Activated CD8-positive, alpha-beta memory T cell treated with anti-CD3 and anti-CD28 coated beads, Interleukin-2, amount 50 U/mL, for 24 hours (primary cell): ENCODE data around the gene ZNF512B.
"Not testable (repeated sequence)": the region's sequence is repeated elsewhere in the genome, so short reads cannot be mapped to it uniquely, and the experiment has no call there.

Source experiments
- DNase-seq: peaks from one replicate; pipeline ENCODE4 v3.0.0-alpha.2; 2020; ENCODE audit errors: extremely low read depth

ZNF512B gene

DNA sequence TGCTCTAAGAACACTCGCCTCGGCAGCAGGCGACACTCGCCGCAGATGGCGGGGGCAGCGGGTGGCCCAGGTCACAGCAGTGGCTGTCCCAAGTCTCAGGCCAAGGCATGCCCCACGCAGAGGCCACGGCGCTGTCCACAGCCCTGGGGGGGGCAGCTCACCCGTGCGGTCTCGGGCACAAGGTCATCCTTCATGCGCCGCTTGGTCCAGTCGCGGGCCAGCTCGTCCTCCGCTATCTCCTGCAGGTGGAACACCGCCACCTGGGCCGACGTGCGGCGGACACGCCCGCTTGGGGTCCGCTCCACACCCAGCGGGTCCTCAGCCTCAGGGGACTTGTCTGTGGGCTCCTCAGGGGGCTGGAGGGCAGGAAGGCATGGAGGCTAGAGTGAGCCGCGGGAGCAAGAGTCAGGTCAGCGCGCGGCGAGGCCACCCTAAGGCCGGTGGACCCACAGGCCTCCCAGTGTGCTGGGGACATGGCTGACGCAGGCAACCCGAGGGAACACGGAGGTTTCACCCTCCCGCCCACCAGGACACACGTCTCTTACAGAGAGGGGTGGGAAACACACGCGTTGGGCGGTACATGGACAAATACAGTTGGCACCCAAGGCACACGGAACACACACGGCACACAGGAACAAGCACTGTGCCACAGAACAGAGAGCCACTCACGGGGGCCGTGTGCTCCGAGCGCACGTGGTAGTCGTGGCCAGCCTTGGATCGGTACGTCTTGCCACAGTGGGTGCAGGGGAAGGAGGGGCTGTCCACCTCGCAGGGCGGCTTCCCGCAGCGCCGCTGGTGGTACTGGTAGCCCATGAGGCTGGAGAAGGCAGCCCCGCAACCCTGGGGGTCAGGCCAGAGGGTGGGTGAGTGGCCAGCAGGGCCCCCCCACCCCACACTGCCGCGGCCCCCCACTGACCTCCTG lies 7.0 kb downstream of the ZNF512B start:
- no peak for DNase-seq

DNA sequence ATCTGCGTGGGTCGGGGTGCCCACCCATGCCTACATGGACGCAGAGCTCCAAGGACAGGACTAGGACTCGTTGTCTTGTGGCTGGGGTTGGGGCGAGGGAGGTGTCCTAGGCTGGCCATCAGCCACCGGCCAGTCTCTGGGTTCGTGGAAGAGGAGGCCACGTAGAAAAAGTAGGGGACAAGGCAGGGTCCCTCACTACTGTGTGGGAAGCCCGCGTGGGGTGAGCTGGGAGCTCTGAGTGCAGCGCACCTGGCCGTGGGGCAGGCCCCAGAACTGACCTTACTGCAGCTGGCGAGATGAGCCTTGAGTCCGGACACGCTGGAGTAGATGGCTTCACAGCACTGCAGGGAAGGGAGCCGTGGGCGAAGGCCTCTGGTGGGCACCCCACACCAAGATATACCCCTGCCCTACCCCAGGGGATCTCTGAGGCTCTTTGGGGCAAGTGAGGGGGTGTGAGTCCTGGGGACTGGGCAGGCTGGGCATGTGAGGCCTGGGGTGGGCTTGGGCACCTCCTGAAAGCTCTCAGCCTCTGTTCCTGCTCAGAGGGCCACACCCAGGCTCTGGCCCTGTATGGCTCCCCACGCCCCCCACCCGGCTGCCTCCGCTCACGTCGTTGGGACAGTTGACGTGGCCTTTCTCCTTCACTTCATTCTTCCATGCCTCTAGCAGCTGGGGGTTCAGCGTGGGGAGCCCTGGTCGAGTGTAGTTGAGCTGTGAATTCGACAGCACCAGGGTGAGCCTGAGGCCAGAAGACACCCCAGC lies 7.9 kb downstream of the ZNF512B start:
- DNase-seq = no peak

- not testable (repeated sequence) for DNase-seq
These were observed 8.8 kb downstream of the ZNF512B start for GRCh38 chr20:63960654-63961621.

DNA sequence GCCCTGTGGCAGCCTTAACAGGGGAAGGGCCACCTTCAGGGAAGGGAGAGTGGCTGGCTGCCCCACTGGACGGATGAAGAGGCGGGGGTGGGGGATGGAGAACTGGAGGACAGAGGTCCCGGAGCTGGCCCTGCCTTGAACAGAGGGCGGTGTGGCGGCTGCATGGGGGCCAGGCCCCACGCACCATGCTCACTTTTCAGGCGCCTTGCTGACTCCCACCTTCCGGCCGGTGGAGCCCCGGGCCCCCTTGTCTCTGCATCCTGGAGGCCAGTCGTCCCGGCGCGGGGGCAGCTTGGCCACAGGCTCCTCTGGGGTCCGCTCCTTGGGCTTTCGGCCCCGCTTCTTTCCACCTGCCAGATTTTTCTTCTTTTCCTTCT lies 10.0 kb downstream of the ZNF512B start:
- no peak for DNase-seq

GRCh38 chr20:63958964-63959698 lies 10.6 kb downstream of the ZNF512B start:
- DNase-seq = no peak

GRCh38 chr20:63958471-63958870 lies 11.3 kb downstream of the ZNF512B start:
- no peak for DNase-seq

- DNase-seq = no peak
These were observed 11.9 kb downstream of the ZNF512B start for GRCh38 chr20:63957690-63958441.

- DNase-seq = no peak
These were observed 12.6 kb downstream of the ZNF512B start for GRCh38 chr20:63957004-63957689.

GRCh38 chr20:63956664-63957003 lies 13.1 kb downstream of the ZNF512B start:
- DNase-seq = no peak

DNA sequence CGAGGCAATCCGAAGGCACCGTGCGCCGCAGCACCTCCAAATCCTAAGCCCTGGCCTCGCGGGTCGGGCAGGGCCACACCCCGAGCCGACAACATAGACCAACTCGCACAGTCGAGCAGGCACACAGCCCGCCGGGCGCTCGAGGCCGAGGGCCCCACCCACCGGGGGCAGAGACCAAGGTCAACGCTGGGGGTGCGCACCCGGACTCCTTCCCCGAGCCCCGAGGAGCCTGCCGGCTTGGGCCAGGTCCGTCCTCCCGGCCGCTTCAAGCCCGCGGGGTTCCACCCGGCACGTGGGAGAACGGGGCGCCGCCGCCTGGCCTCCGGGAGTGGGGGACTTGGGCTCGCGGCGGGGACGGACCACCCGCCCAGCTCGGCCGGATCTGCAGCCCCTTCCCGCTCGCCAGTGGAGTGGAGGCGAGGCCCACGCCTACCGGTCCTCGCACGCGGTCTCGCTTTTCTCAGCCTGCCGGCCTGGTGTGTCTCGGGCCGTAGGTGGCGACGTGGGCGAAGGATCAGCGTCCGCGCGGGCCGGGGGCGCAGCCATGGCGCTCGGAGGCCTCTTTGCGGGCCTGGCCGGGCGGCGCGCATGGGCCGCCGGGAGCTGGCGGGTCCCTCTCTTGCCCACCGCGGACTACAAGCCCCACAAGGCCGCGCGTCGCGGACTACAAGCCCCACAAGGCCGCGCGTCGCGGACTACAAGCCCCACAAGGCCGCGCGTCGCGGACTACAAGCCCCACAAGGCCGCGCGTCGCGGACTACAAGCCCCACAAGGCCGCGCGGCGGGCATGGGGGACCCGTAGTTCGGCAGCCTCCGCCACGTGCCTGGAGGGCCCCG lies 13.7 kb downstream of the ZNF512B start, which contains the start of gene UCKL1:
UCKL1 (minus strand) TSS at position 590 of the 837 bp plus-strand sequence; CDS start at position 546, 44 bp downstream.
- no peak for DNase-seq

GRCh38 chr20:63955281-63955826 lies 14.4 kb downstream of the ZNF512B start:
- no peak for DNase-seq

- DNase-seq = no peak
These were observed 15.8 kb downstream of the ZNF512B start for GRCh38 chr20:63953764-63954429.

DNA sequence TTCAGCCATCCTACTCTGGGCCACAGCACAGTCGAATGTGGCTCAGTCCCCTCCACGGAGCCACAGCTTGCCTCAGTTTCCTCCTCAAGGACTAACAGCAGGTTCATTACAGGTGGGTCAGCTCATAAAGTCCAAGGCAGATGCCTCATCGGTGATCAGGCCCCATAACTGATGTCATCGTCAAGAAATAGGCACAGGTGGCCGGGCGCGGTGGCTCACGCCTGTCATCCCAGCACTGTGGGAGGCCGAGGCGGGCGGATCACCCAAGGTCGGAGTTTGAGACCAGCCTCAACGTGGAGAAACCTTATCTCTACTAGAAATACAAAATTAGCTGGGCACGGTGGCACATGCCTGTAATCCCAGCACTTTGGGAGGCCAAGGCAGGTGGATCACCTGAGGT lies 17.0 kb downstream of the ZNF512B start:
- DNase-seq = no peak

DNA sequence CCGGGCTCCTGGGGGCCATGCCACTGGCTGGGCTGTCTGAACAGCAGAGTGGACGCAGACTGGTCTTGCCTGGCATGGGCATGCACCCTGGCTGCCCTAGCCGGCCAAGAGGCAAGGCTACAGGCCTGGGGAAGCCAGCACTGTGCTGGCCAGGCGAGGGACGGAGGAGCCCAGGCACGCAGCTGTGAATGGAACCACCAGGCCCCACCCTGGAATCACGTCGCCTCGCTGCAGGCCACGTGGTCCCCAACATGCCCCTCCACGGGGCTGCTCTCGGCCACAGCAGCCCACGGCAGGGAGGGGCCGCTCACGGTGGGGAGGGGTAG lies 17.6 kb downstream of the ZNF512B start:
- no peak for DNase-seq

GRCh38 chr20:63951398-63952209 lies 18.1 kb downstream of the ZNF512B start:
- no peak for DNase-seq

DNA sequence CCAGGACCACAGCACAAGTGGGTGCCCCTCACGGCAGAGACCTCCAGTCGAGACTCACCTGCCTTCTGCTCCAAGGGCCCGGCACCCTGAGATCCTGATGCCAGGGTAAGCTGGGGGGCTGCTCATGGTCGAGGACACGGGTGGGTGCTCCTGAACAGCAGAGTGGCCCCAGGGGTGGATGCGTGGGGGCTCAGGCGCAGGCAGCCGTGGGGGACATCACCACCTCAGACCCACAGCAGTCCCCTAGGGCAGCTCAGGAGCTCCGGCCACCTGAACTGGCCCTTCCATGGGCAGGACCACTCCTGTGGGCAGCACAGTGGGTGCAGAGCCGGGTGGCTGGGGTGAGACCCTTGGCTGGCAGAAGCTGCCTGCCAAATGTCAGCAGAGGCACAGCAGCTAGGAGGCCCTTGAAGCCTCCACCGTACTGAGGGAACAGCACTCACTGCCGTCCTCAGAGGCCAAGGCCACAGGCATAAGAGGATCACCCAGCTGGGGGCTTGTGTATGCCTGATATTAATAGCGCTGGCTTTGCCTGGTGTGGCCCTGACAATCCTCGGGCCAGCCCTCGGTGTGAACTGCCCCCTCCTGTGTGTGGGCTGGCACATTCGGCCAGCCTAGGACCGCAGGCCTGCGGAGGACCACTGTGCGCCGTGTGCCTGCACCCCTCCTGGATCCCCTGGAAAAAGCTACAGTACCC lies 18.9 kb downstream of the ZNF512B start:
- DNase-seq = no peak
